Keratinocyte (primary cell): ENCODE results near the gene HSD17B4. TPM values are rescaled to one million over a fixed set of nuclear protein-coding genes. Genes with fewer than 3 reads are reported as not detected.

Experiments
- DNase-seq: peaks from one replicate; pipeline ENCODE4 v3.0.0-alpha.2; 2011; ENCODE audit warnings: low read depth, missing footprints, low spot score
- FAIRE-seq: peaks from 2 replicates; lab custom pipeline; 2011; peaks lifted over from hg19 to GRCh38; lab: Jason Lieb, UNC
- H2AFZ ChIP-seq: 2 replicates; pipeline ENCODE4 v1.6.0; 2012; ENCODE audit warnings: low read length, control low read depth, inconsistent platforms; ENCODE audit not compliant: control insufficient read depth
- H3K27ac ChIP-seq: 2 replicates; pipeline ENCODE4 v1.5.1; 2011; ENCODE audit warnings: low read length; ENCODE audit not compliant: control insufficient read depth, insufficient read depth
- H3K27me3 ChIP-seq: 3 replicates; pipeline ENCODE4 v1.6.0; 2011; ENCODE audit warnings: low read length; ENCODE audit not compliant: control insufficient read depth, insufficient read depth; ENCODE audit errors: extremely low read depth
- H3K36me3 ChIP-seq, 2 experiments: 2 replicates in 1 of 2; 3 replicates in 1 of 2; pipeline ENCODE4 v1.5.1; 2011; ENCODE audit warnings: low read length in 2 of 2, mild to moderate bottlenecking in 1 of 2; ENCODE audit not compliant: control insufficient read depth in 2 of 2, insufficient read depth in 2 of 2; ENCODE audit errors: extremely low read depth in 1 of 2
- H3K4me1 ChIP-seq: 3 replicates; pipeline ENCODE4 v1.5.1; 2011; ENCODE audit warnings: low read length; ENCODE audit not compliant: control insufficient read depth, insufficient read depth; ENCODE audit errors: extremely low read depth
- H3K4me2 ChIP-seq: 3 replicates; pipeline ENCODE4 v1.6.0; 2011; ENCODE audit warnings: low read depth, low read length; ENCODE audit not compliant: control insufficient read depth, insufficient read depth; ENCODE audit errors: extremely low read depth
- H3K4me3 ChIP-seq, 3 experiments: fragments of 200-600 bp in 1 of 3; sonication (generic) in 1 of 3; 2 replicates in 2 of 3; 3 replicates in 1 of 3; pipeline ENCODE4 v1.5.1; 2011 to 2016; ENCODE audit warnings: low read length in 3 of 3, mild to moderate bottlenecking in 3 of 3, control low read depth in 2 of 3, inconsistent platforms in 1 of 3, low read depth in 1 of 3, mixed read lengths in 1 of 3, mixed run types in 1 of 3, moderate library complexity in 1 of 3; ENCODE audit not compliant: control insufficient read depth in 2 of 3, insufficient read depth in 2 of 3; ENCODE audit errors: extremely low read depth in 1 of 3
- H3K79me2 ChIP-seq: 2 replicates; pipeline ENCODE4 v1.6.0; 2012; ENCODE audit warnings: low read length; ENCODE audit not compliant: control insufficient read depth, insufficient read depth
- H3K9ac ChIP-seq: 3 replicates; pipeline ENCODE4 v1.6.0; 2011; ENCODE audit warnings: low read length; ENCODE audit not compliant: control insufficient read depth, insufficient read depth; ENCODE audit errors: extremely low read depth
- H3K9me1 ChIP-seq: 3 replicates; pipeline ENCODE4 v1.6.0; 2011; ENCODE audit warnings: low read length; ENCODE audit not compliant: control insufficient read depth, insufficient read depth; ENCODE audit errors: extremely low read depth
- H3K9me3 ChIP-seq: 2 replicates; pipeline ENCODE4 v1.5.1; 2012; ENCODE audit warnings: low read depth, low read length; ENCODE audit not compliant: control insufficient read depth
- H4K20me1 ChIP-seq: 3 replicates; pipeline ENCODE4 v1.6.0; 2011; ENCODE audit warnings: low read length; ENCODE audit not compliant: control insufficient read depth, insufficient read depth; ENCODE audit errors: extremely low read depth
- CTCF ChIP-seq, 3 experiments: IDR thresholded peaks in 1 of 3; conservative IDR thresholded peaks in 1 of 3; optimal IDR thresholded peaks in 1 of 3; 2 replicates in 2 of 3; 3 replicates in 1 of 3; pipeline versions ENCODE3 to v1.5.1; 2011; ENCODE audit warnings: low read length in 3 of 3, mild to moderate bottlenecking in 3 of 3, moderate library complexity in 2 of 3, control low read depth in 1 of 3, inconsistent platforms in 1 of 3; ENCODE audit not compliant: insufficient read depth in 2 of 3; ENCODE audit errors: extremely low read depth in 1 of 3
- EZH2 ChIP-seq: IDR thresholded peaks from one replicate; pipeline ENCODE4 v1.6.1; 2012; ENCODE audit warnings: inconsistent platforms, mild to moderate bottlenecking, low read length, moderate library complexity
- dilution Hi-C: fragments of 300-500 bp; cut with MboI; formaldehyde crosslinking; loops from one replicate; pipeline ENCODE4 v1.7.0; 2020; ENCODE audit warnings: low sequenced_read_pairs; ENCODE audit not compliant: extremely low pct_ligation_motif_present
- polyA plus RNA-seq, 5 experiments: library from polyadenylated mRNA; depleted of rRNA in 3 of 5; stranded (reverse) in 3 of 5; stranded (forward) in 1 of 5; unstranded in 1 of 5; fragments of >200 nt; gene quantifications; 1 replicate in 1 of 5; 2 replicates in 3 of 5; 3 replicates in 1 of 5; pipeline versions ENCODE4 v1.2.1 to v1.2.3, GENCODE V29; 2011 to 2012; ENCODE audit warnings: missing spikeins in 2 of 5, low read depth in 1 of 5, low replicate concordance in 1 of 5

Gene HSD17B4
- polyA plus RNA-seq, 1 donor (not counting 4 experiments of a cell fraction or from before 2014, with no cell fraction given): 154 TPM

GRCh38 chr5:119404033-119404432 lies 48.3 kb upstream of the HSD17B4 start:
- Histone ChIP-seq H3K79me2 (no peaks in the 10 kb centered on the region), H3K27me3 (no peaks in the 10 kb centered on the region), H4K20me1 (no peaks in the 10 kb centered on the region), H3K4me1 (peaks cover 13% of the 10 kb centered on the region), H3K27ac (no peak overlapping the region), H3K9me1 (no peaks in the 10 kb centered on the region), H3K9ac (no peak overlapping the region), H3K4me3 (no peak overlapping the region), H2AFZ (no peak overlapping the region), H3K9me3 (no peaks in the 10 kb centered on the region), H3K36me3 (no peaks in the 10 kb centered on the region), H3K4me2 (no peak overlapping the region)
- dilution Hi-C loops: no loop called here
- DNase-seq: no peak
- FAIRE-seq: no peak
- TF ChIP-seq CTCF (optimal IDR thresholded peaks at IDR 0.05 in 1 of 3, IDR thresholded peaks at IDR 0.05 in 1 of 3, conservative IDR thresholded peaks at IDR 0.05 in 1 of 3; ENCODE audit: extremely low read depth in 1 of 3, insufficient read depth in 2 of 3, low read length in 3 of 3) (no peak), EZH2 (no peak)

- Histone ChIP-seq H4K20me1 (no peaks in the 10 kb centered on the region), H3K4me2 (no peak overlapping the region), H3K79me2 (no peaks in the 10 kb centered on the region), H2AFZ (no peak overlapping the region), H3K4me3 (no peak overlapping the region), H3K9ac (no peak overlapping the region), H3K27ac (no peak overlapping the region), H3K27me3 (no peaks in the 10 kb centered on the region), H3K36me3 (no peaks in the 10 kb centered on the region), H3K9me1 (no peaks in the 10 kb centered on the region), H3K9me3 (no peaks in the 10 kb centered on the region), H3K4me1 (peaks cover 3% of the 10 kb centered on the region)
- DNase-seq (no peak), FAIRE-seq (no peak)
- dilution Hi-C loops: no loop called here
- TF ChIP-seq EZH2 (no peak), CTCF (optimal IDR thresholded peaks at IDR 0.05 in 1 of 3, IDR thresholded peaks at IDR 0.05 in 1 of 3, conservative IDR thresholded peaks at IDR 0.05 in 1 of 3; ENCODE audit: extremely low read depth in 1 of 3, insufficient read depth in 2 of 3, low read length in 3 of 3) (no peak)
Measured at GRCh38 chr5:119405419-119405818, 46.9 kb upstream of the HSD17B4 start.
